OCI-LY7 (cell line): Measurements from ENCODE around the gene TMEM154.

Source experiments
- CTCF ChIP-seq: fragments of 200-600 bp; sonication (generic); conservative IDR thresholded peaks from 2 replicates; pipeline ENCODE4 v1.5.1; 2014; ENCODE audit warnings: mild to moderate bottlenecking, antibody characterized with exemption, low read length, moderate library complexity, mixed read lengths
- EZH2phosphoT487 ChIP-seq: fragments of 200-600 bp; sonication (generic); IDR thresholded peaks from 2 replicates; pipeline ENCODE4 v1.6.1; 2018; ENCODE audit warnings: low read depth, borderline replicate concordance, mild to moderate bottlenecking, mixed run types, antibody characterized with exemption, low read length, moderate library complexity, mixed read lengths

GRCh38 chr4:152609481-152609880 is 70.3 kb downstream of the TMEM154 start:
- no peak for TF ChIP-seq CTCF
- no peak for TF ChIP-seq EZH2phosphoT487
